ENCODE results near the gene DENND1A.

The DENND1A gene

GRCh38 chr9:123514766-123515165 lies 415.2 kb downstream of the DENND1A start:
- DNase-seq: no peak

GRCh38 chr9:123513554-123513953 lies 416.4 kb downstream of the DENND1A start:
- no peak for DNase-seq

GRCh38 chr9:123511326-123512277 lies 418.3 kb downstream of the DENND1A start:
- no peak for DNase-seq

GRCh38 chr9:123509646-123510045 lies 420.3 kb downstream of the DENND1A start:
- DNase-seq: no peak

- DNase-seq: no peak
These were observed 421.9 kb downstream of the DENND1A start for GRCh38 chr9:123508048-123508447.

- no peak for DNase-seq
These were observed 424.4 kb downstream of the DENND1A start for GRCh38 chr9:123505496-123505895.

- DNase-seq: no peak
These were observed 429.6 kb downstream of the DENND1A start for GRCh38 chr9:123500336-123500735.

- DNase-seq: no peak
These were observed 432.1 kb downstream of the DENND1A start for GRCh38 chr9:123497830-123498229.

GRCh38 chr9:123495731-123496130 lies 434.2 kb downstream of the DENND1A start:
- no peak for DNase-seq

GRCh38 chr9:123493627-123494026 lies 436.3 kb downstream of the DENND1A start:
- DNase-seq: no peak

- DNase-seq: no peak
These were observed 439.2 kb downstream of the DENND1A start for GRCh38 chr9:123490688-123491087.

GRCh38 chr9:123488722-123489321 lies 441.1 kb downstream of the DENND1A start:
- DNase-seq: no peak

- no peak for DNase-seq
These were observed 441.9 kb downstream of the DENND1A start for GRCh38 chr9:123487944-123488548.

- DNase-seq: no peak
These were observed 443.5 kb downstream of the DENND1A start for GRCh38 chr9:123486431-123486830.

GRCh38 chr9:123485216-123485615 lies 444.7 kb downstream of the DENND1A start:
- DNase-seq: no peak

GRCh38 chr9:123484130-123484529 lies 445.8 kb downstream of the DENND1A start:
- DNase-seq: no peak

- DNase-seq: no peak
These were observed 446.6 kb downstream of the DENND1A start for GRCh38 chr9:123483191-123483803.

GRCh38 chr9:123482295-123482968 lies 447.5 kb downstream of the DENND1A start:
- DNase-seq: no peak

GRCh38 chr9:123481209-123481865 lies 448.6 kb downstream of the DENND1A start:
- DNase-seq: no peak

GRCh38 chr9:123480791-123481190 lies 449.1 kb downstream of the DENND1A start:
- no peak for DNase-seq

- no peak for DNase-seq
These were observed 449.8 kb downstream of the DENND1A start for GRCh38 chr9:123480096-123480495.

- DNase-seq: no peak
These were observed 450.8 kb downstream of the DENND1A start for GRCh38 chr9:123478967-123479602.

Measured in CD4-positive, alpha-beta T cell treated with Interleukin-15 for 1 hour (primary cell).